Activated CD8-positive, alpha-beta memory T cell treated with anti-CD3 and anti-CD28 coated beads for 4 hours (primary cell): ENCODE results near the gene ACSF3.
"Not testable (repeated sequence)": the region's sequence is repeated elsewhere in the genome, so short reads cannot be mapped to it uniquely, and the experiment has no call there.

ENCODE experiments used
- DNase-seq, 2 donors: peaks; one replicate each; pipeline ENCODE4 v3.0.0-alpha.2; 2020; ENCODE audit warnings: low read depth in 2 of 2

ACSF3 gene

DNA sequence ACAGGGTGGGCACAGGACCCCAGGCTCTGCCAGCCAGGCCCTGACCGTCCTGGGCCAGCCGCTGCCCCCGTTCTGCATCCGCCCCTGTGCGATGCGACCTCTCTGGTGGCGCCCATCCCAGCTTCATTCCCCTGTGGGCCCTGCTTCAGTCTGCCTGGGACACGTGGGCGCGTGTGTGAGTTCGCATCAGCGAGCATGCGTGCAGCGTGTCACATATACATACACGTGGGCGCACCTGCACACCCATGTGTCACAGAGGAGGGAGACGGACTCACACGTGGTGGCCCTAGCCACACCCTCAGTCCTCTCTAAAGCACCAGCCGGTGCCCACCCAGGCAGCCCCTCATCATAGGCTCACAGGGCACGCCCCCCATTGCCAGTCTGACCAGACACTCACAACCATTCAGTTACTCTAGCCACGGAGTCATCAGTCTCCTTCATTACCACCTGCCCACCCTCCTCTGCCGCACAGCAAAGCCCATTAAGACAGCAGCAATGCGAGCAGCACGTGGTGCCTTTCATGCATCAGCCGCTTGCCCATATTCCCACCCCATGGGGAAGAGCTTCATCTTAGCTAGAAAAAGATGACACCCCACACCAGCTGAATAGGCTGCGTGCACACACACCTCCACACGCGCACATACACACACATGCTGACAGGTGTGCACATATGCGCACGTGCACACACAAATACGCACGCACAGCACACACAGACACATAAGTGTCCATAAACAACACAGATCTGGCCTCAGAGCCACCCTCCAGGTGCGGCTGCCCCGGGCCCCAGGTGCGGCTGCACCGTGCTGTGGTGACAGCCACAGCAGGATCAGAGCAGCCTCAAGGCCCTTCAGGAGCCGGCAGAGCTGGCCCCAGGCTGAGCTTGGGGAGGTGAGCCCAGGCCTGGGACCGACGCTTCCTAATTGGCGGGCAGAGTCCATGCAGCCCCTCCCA is 68.4 kb downstream of the ACSF3 start:
- DNase-seq = no peak

GRCh38 chr16:89163297-89163696 is 69.6 kb downstream of the ACSF3 start:
- no peak for DNase-seq

GRCh38 chr16:89164436-89164835 is 70.8 kb downstream of the ACSF3 start:
- no peak for DNase-seq

DNA sequence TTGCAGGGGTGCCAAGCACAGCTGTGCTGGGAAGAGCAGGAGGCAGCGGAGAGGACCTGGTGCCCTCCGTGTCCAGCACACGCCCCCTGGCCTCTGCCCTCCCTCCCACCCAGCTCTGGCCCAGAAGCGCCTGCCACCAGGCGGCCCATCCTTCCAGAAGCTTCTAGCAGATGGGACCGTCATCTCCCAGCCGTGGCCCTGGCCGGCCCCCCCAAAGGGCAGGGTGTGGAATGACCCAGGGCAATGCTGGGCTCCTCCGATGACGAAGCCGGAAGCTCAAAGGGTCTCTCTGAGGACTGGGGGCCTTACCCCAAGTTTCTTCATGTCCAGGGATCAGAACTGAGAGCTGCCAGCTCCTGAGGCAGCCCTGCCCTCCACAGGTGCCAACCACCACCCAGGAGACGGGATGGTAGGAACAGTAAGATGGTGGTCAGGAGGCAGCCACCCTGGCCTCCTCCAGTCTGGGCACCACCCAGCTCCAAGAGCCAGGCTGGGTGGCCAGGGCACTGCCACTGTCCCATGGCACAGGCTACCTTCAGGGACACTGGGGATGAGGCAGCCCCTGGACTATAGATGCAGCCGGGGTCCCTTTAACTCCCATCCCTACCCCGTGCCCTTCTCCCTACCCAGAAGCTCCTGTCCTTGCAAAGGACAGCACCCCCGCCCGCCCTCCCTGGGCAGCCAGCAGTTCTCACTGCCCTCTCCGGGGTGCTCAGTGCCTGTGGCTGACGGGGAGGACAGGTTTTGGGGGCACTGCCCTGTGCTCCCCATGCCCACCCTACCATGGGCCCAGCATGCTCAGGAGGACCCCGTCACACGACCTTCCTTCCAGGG is 71.4 kb downstream of the ACSF3 start:
- DNase-seq = no peak

- not testable (repeated sequence) for DNase-seq
Observed at GRCh38 chr16:89165681-89165979, 72.0 kb downstream of the ACSF3 start.

- DNase-seq = no peak
Observed at GRCh38 chr16:89166696-89167424, 73.2 kb downstream of the ACSF3 start.

DNA sequence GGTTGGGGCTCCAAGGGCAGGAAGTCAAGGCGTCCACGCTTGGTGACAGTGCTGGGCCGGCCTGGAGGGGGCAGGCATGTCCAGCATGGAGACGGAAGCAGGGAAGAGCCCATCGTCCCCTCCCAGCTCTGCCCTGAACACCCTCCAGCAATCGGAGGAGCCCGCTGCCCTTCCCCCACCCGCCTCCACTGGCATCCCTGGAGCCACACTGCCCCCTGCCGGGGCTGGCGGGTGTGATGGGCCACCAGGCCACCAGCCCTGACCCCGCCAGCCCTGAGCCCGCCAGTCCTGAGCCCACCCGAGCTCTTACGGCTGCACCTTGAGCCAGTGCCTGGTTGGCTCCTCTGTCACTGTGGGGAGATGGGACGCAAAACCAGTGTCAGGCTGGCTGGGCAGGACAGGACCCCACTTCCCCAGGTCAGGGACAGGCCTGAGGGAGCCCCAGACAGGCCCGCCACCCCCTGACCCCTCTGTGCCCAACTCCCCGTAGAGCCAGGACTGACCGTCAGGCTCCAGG is 73.8 kb downstream of the ACSF3 start:
- peak; percentile 54 to 68 for DNase-seq

DNA sequence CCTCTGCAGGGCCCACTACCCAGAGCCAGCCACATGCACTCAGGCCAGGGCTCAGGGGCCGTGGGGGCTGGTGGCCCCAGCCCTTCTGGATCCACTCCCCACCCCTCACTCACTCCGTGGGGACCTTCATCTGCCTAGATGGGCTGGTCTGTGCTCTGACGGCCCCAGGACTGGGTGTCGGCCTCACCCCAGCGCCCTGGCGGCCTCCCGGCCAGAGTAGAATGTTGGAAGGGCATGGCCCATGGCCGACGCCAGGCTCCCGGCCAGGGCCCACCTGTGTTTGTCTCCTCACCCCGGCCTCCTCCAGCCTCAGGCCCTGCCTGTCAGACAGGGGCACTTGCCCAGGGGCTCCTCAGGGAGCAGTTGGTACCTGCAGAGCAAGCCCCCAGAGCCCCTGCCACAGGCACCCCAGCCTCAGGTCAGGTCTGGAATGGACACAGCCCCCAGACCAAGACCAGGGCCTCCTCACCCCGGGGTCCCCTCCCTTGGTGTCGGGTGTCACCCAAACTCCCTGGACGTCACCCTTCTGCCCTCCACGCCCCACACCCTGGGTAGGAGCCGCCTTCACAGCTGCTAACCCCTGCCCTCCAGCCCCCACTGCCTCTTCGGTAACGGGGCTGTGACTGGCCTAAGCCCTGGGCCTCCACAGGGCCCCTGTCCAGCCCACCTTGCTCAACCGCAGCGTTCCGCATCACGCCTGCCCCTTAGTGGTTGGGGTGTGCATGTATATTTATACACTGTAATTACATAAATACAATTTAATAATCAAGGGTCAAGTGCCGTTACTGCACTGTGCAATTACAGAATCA is 74.9 kb downstream of the ACSF3 start:
- no peak for DNase-seq

GRCh38 chr16:89169778-89170177 is 76.1 kb downstream of the ACSF3 start:
- no peak for DNase-seq

GRCh38 chr16:89170346-89171215 is 76.9 kb downstream of the ACSF3 start:
- DNase-seq = no peak

DNA sequence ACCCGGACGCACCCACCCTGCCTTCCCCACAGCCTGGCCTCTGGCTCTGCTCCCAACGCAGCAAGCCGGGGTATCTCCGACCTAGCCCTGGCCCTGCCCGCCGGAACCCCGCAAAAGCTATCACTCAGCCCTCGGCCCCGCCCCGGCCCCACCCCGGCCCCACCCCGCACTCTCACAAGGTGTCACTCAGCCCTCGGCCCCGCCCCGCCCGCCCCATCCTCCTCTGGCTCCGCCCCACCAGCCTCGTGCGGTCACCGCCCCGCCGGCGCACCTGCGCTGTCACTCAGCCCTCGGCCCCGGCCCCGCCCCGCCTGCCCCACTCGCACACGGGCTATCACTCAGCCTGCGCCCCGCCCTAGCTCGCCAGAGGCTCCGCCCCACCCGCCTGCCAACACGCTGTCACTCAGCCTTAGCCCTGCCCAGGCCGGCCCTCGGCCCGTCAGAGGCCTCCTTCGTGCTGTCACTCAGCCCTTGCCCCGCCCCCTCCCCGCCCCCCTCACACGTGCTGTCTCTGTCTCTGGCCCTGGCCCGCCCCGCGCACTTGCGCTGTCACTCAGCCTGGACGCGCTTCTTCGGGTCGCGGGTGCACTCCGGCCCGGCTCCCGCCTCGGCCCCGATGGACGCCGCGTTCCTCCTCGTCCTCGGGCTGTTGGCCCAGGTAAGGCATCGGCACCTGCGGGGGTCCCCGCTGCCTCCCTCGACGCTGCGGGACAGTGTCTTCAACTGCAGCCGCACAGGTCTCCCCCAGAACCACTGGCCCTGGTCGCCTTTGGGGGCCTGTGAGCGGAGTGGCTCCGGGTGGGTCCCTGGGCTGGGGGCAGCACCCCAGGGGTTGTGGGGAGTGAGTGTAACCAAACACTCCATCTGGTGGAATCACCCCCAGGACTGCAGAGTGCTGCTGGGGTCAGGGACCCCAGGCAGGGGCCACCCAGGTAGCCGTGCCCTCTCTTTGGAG is 77.8 kb downstream of the ACSF3 start, which contains the start of gene CDH15:
Gene CDH15 (plus strand): TSS at position 533 of the 955 bp plus-strand sequence. CDS start 84 bp downstream, at position 617.
- peak; percentile 86 to 88 for DNase-seq

GRCh38 chr16:89172171-89172527 is 78.5 kb downstream of the ACSF3 start:
- no peak for DNase-seq

GRCh38 chr16:89172528-89173173 is 79.0 kb downstream of the ACSF3 start:
- no peak for DNase-seq

DNA sequence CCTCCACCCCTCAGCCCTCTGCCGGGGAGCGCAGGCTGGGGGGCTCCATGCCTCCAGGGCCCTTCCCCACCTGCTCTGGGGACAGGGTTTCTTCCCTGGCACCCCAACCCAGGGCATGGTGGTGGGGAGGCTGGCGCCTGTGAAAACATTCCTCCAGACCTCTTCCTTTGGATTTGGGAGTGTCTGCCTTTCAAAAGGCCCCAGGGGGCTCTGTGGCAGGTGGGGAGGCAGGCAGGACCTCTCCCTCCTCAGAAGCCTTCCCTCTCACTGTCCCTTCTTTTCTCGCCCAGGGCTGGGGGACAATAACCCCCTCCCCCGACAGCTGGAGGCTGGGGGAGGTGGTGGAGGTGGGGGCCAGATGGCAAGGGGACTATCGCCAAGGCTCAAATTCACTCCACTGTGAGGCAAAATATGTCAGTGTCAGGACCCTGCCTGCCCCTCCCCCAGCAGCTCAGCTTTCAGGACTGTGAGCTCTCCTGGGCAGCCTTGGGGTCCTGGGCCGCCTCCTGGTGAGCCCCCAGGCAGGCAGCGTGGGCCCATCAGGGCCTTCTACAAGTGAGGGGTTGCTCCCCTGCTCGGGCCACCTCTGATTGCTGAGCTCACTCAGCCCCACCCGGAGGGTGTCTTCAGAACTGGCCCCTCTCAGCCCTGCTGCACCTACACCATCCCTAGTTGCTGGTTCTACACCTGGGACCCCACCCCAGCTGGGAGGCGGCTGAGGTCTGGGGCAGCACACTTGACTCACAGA is 79.7 kb downstream of the ACSF3 start:
- no peak for DNase-seq

GRCh38 chr16:89174055-89174827 is 80.6 kb downstream of the ACSF3 start:
- no peak for DNase-seq

- DNase-seq = no peak
Observed at GRCh38 chr16:89174877-89175276, 81.2 kb downstream of the ACSF3 start.
